ENCODE results near the gene ACTC1.
"Not testable (repeated sequence)": the region's sequence is repeated elsewhere in the genome, so short reads cannot be mapped to it uniquely, and the experiment has no call there.

DNA sequence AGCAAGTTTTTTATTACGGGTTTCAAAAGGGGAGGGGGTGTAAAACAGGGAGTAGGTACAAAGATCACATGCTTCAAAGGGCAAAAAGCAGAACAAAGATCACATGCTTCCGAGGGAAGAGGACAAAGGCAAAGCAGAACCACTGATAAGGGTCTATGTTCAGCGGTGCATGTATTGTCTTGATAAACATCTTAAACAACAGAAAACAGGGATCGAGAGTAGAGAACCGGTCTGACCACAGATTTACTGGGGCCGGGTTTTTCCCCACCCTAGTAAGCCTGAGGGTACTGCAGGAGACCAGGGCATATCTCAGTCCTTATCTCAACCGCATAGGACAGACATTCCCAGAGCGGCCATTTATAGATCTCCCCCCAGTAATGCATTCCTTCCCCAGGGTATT is 11.9 kb upstream of the ACTC1 start:
- not testable (repeated sequence) for TF ChIP-seq POLR2A (IDR thresholded peaks at IDR 0.05; ENCODE audit: low read length); GATA1 (IDR thresholded peaks at IDR 0.05; ENCODE audit: low read depth, low read length)

Data from erythroblast (primary cell).